ENCODE measurements around the gene FSIP1.

FSIP1 gene

GRCh38 chr15:39565851-39566250, 216.8 kb downstream of the FSIP1 start:
- TF ChIP-seq CTCF (conservative IDR thresholded peaks at IDR 0.05; ENCODE audit: low read depth, low read length): no peak
- no peak overlapping the region for H3K4me3 ChIP-seq (ENCODE audit: low read depth, low read length)
- DNase-seq (ENCODE audit: low read depth): no peak

- no peak for TF ChIP-seq CTCF (conservative IDR thresholded peaks at IDR 0.05; ENCODE audit: low read depth, low read length)
- no peak for DNase-seq (ENCODE audit: low read depth)
These were observed 217.5 kb downstream of the FSIP1 start for GRCh38 chr15:39564972-39565665.

GRCh38 chr15:39558421-39558820, 224.2 kb downstream of the FSIP1 start:
- no peak for DNase-seq (ENCODE audit: low read depth)
- no peak overlapping the region for H3K4me3 ChIP-seq (ENCODE audit: low read depth, low read length)
- TF ChIP-seq CTCF (conservative IDR thresholded peaks at IDR 0.05; ENCODE audit: low read depth, low read length): no peak

More at GRCh38 chr15:39564972-39565665, 217.5 kb downstream of the FSIP1 start:
- H3K4me3 ChIP-seq (ENCODE audit: low read depth, low read length): no peak overlapping the region

- H3K4me3 ChIP-seq (ENCODE audit: low read depth, low read length): no peak overlapping the region
- DNase-seq (ENCODE audit: low read depth): no peak
- no peak for TF ChIP-seq CTCF (conservative IDR thresholded peaks at IDR 0.05; ENCODE audit: low read depth, low read length)
These were observed 226.2 kb downstream of the FSIP1 start for GRCh38 chr15:39556461-39556860.

GRCh38 chr15:39555885-39556284, 226.8 kb downstream of the FSIP1 start:
- peak; percentile 41 for TF ChIP-seq CTCF (conservative IDR thresholded peaks at IDR 0.05; ENCODE audit: low read depth, low read length)
- peak; percentile 51 for DNase-seq (ENCODE audit: low read depth)
- no peak overlapping the region for H3K4me3 ChIP-seq (ENCODE audit: low read depth, low read length)

- peak; percentile 39 for DNase-seq (ENCODE audit: low read depth)
- H3K4me3 ChIP-seq (ENCODE audit: low read depth, low read length): no peak overlapping the region
- TF ChIP-seq CTCF (conservative IDR thresholded peaks at IDR 0.05; ENCODE audit: low read depth, low read length): no peak
These were observed 227.8 kb downstream of the FSIP1 start for GRCh38 chr15:39554746-39555387.
